HepG2 (cell line): ENCODE measurements around the gene TTLL10. TPM values are rescaled to one million over a fixed set of nuclear protein-coding genes. Genes with fewer than 3 reads are reported as not detected.

Source experiments
- CREB1 ChIP-seq, 2 experiments: fragments of 450-650 bp in 1 of 2; IDR thresholded peaks; 2 replicates each; pipeline ENCODE4 v1.6.1; 2016 to 2017; ENCODE audit warnings: control low read depth in 1 of 2, mild to moderate bottlenecking in 1 of 2, missing compliant biosample characterization in 1 of 2, missing genetic modification characterization in 1 of 2
- CREM ChIP-seq, 2 experiments: sonication (generic) in 1 of 2; formaldehyde crosslinking in 1 of 2; IDR thresholded peaks; 2 replicates each; pipeline versions ENCODE4 v1.4.0 to v1.6.1; 2016 to 2020; ENCODE audit warnings: antibody characterized with exemption in 1 of 2, mild to moderate bottlenecking in 1 of 2, missing genetic modification reagents in 1 of 2
- HMGXB4 ChIP-seq, 2 experiments: sonication (generic) in 1 of 2; formaldehyde crosslinking in 1 of 2; IDR thresholded peaks; 2 replicates each; pipeline versions ENCODE4 v1.4.0 to v1.6.1; 2018 to 2020; ENCODE audit warnings: missing genetic modification reagents in 2 of 2, borderline replicate concordance in 1 of 2, low read depth in 1 of 2, mild to moderate bottlenecking in 1 of 2, missing biosample characterization in 1 of 2
- KAT8 ChIP-seq: IDR thresholded peaks from 2 replicates; pipeline ENCODE4 v1.6.1; 2016; ENCODE audit warnings: missing genetic modification reagents, missing compliant biosample characterization
- KDM5B ChIP-seq: sonication (generic); formaldehyde crosslinking; IDR thresholded peaks from 2 replicates; pipeline ENCODE4 v1.4.0; 2020; ENCODE audit warnings: missing genetic modification reagents, mild to moderate bottlenecking, borderline replicate concordance
- MBD4 ChIP-seq: IDR thresholded peaks from 2 replicates; pipeline ENCODE4 v1.6.1; 2012; ENCODE audit warnings: low read length, inconsistent platforms, borderline replicate concordance
- NPAS2 ChIP-seq: sonication (generic); formaldehyde crosslinking; IDR thresholded peaks from 2 replicates; pipeline ENCODE4 v1.8.0; 2022; ENCODE audit warnings: mild to moderate bottlenecking, missing genetic modification reagents, borderline replicate concordance
- REXO4 ChIP-seq: sonication (generic); formaldehyde crosslinking; IDR thresholded peaks from 2 replicates; pipeline ENCODE4 v1.8.0; 2022; ENCODE audit warnings: missing genetic modification reagents, mild to moderate bottlenecking, borderline replicate concordance
- SMARCC2 ChIP-seq: fragments of 450-650 bp; IDR thresholded peaks from 2 replicates; pipeline ENCODE4 v1.6.1; 2017; ENCODE audit warnings: antibody characterized with exemption, mild to moderate bottlenecking
- SSRP1 ChIP-seq: IDR thresholded peaks from 2 replicates; pipeline ENCODE4 v1.6.1; 2016; ENCODE audit warnings: control low read depth
- SYNCRIP ChIP-seq: fragments of 200-400 bp; formaldehyde crosslinking; IDR thresholded peaks from 2 replicates; pipeline ENCODE4 v1.6.1; 2018; ENCODE audit warnings: mild to moderate bottlenecking, low read depth, low read length; ENCODE audit not compliant: insufficient read depth
- ZNF33B ChIP-seq: sonication (generic); formaldehyde crosslinking; IDR thresholded peaks from 2 replicates; pipeline ENCODE4 v1.5.1; 2020; ENCODE audit warnings: mild to moderate bottlenecking, missing genetic modification reagents
- ZNF34 ChIP-seq: sonication (generic); formaldehyde crosslinking; IDR thresholded peaks from 2 replicates; pipeline ENCODE4 v1.4.0; 2020; ENCODE audit warnings: mild to moderate bottlenecking, missing genetic modification reagents, borderline replicate concordance
- ZNF572 ChIP-seq: sonication (generic); formaldehyde crosslinking; IDR thresholded peaks from 2 replicates; pipeline ENCODE4 v1.5.1; 2020; ENCODE audit warnings: mild to moderate bottlenecking, missing genetic modification reagents
- ZNF577 ChIP-seq: sonication (generic); formaldehyde crosslinking; IDR thresholded peaks from 2 replicates; pipeline ENCODE4 v1.4.0; 2020; ENCODE audit warnings: mild to moderate bottlenecking, low read depth, missing genetic modification reagents, borderline replicate concordance
- ZNF616 ChIP-seq: sonication (generic); formaldehyde crosslinking; IDR thresholded peaks from 2 replicates; pipeline ENCODE4 v1.5.0; 2020; ENCODE audit warnings: low read depth, mild to moderate bottlenecking, missing genetic modification reagents
- ZNF879 ChIP-seq: sonication (generic); formaldehyde crosslinking; IDR thresholded peaks from 2 replicates; pipeline ENCODE4 v1.8.1; 2023; ENCODE audit warnings: missing genetic modification reagents
- polyA plus RNA-seq, 8 experiments: library from polyadenylated mRNA; depleted of rRNA in 3 of 8; stranded (reverse) in 7 of 8; unstranded in 1 of 8; fragments of >200 nt; fragmentation: Illumina TruSeq in 4 of 8; extraction: Trizol in 4 of 8; gene quantifications; 2 replicates each; pipeline versions ENCODE4 v1.2.1 to v1.2.3, GENCODE V29; 2011 to 2016; ENCODE audit warnings: low read depth in 4 of 8, missing spikeins in 1 of 8, mixed read lengths in 1 of 8; ENCODE audit not compliant: insufficient read depth in 1 of 8
- total RNA-seq, 5 experiments: library from RNA; depleted of rRNA; stranded (reverse); fragments of >200 nt; fragmentation: Illumina TruSeq; extraction: Trizol; gene quantifications; 2 replicates each; pipeline ENCODE4 v1.2.3, GENCODE V29; 2016; ENCODE audit warnings: low read depth in 1 of 5
- TF ChIP-seq, protein P1 (sequence below): conservative IDR thresholded peaks from 2 replicates; pipeline ENCODE4 v1.6.1; 2018; ENCODE audit warnings: missing genetic modification reagents
- TF ChIP-seq, protein P2 (sequence below): sonication (generic); formaldehyde crosslinking; IDR thresholded peaks from 2 replicates; pipeline ENCODE4 v1.4.0; 2020; ENCODE audit warnings: mild to moderate bottlenecking, missing genetic modification reagents, borderline replicate concordance

TTLL10 gene
- total and polyA plus RNA-seq, 2 of the 13 experiments (the other 11 are each of a cell fraction or from before 2014, with no cell fraction given), result not detected

DNA sequence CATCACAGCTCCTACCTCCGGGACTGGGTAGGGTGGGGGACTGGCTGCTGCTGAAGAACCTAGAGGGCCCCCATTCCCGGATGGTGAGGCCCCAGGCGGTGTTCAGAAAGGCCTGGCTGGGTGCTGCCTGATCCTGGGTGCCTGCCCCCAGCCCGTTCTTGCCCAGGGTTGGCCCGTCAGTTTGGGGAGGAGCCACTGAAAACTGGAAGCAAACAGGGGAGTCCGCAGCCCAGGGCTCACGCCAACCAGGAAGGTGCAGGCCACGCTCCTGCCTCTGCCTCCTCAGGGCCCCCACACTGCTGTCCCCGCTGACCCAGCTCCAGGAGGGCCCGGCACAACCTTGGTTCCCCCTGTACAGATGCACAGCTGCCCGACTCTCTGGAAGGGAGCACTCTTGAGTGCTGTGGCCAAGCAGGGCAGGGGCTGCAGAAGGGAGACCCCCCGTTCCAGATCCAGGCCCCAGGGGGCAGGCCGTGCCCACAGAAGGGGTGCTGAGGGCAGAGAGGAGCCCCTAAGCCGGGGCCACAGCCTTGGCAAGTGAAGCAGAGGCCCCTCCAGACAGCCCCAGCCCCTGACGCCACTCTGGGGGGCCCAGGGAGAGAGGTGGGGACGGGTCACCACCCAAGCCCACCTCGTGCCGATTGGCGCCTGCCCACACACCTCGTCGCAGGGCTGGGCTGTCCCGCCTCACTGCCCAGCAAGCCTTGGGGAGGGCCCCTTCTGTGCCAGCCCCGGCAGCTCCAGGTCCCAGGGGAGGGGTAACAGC, 67.3 kb downstream of the TTLL10 start (continued):
- no peak for TF ChIP-seq ZNF577
- TF ChIP-seq CREB1 (IDR thresholded peaks at IDR 0.05), result no peak
- TF ChIP-seq CREB1 (CRISPR knock-in tag; IDR thresholded peaks at IDR 0.05), result no peak
- 0 out of 2 replicates have a peak, but pooled peaks have one; percentile 27 for TF ChIP-seq KAT8 (CRISPR knock-in tag)
- TF ChIP-seq, protein P1, sequence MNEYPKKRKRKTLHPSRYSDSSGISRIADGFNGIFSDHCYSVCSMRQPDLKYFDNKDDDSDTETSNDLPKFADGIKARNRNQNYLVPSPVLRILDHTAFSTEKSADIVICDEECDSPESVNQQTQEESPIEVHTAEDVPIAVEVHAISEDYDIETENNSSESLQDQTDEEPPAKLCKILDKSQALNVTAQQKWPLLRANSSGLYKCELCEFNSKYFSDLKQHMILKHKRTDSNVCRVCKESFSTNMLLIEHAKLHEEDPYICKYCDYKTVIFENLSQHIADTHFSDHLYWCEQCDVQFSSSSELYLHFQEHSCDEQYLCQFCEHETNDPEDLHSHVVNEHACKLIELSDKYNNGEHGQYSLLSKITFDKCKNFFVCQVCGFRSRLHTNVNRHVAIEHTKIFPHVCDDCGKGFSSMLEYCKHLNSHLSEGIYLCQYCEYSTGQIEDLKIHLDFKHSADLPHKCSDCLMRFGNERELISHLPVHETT (CRISPR knock-in tag), result no peak
- TF ChIP-seq NPAS2 (CRISPR knock-in tag), result no peak
- no peak for TF ChIP-seq CREM (IDR thresholded peaks at IDR 0.05)
- no peak for TF ChIP-seq CREM (CRISPR knock-in tag; IDR thresholded peaks at IDR 0.05)
- TF ChIP-seq SSRP1 (CRISPR knock-in tag), result no peak
- TF ChIP-seq ZNF572 (CRISPR knock-in tag), result peak; percentile 46; the same call in 1 of the 2 replicates
- peak in 1 of 2 experiments; percentile 40; a peak in 1 of 4 replicates for TF ChIP-seq HMGXB4 (CRISPR knock-in tag; IDR thresholded peaks at IDR 0.05; ENCODE audit: borderline replicate concordance in 1 of 2, low read depth in 1 of 2)
- TF ChIP-seq ZNF879 (CRISPR knock-in tag), result no peak
- TF ChIP-seq ZNF33B (CRISPR knock-in tag), result no peak
- 0 out of 2 replicates have a peak, but pooled peaks have one; percentile 34 for TF ChIP-seq KDM5B (CRISPR knock-in tag)
- no peak for TF ChIP-seq ZNF616 (CRISPR knock-in tag)
- TF ChIP-seq SYNCRIP, result no peak
- TF ChIP-seq SMARCC2, result no peak
- TF ChIP-seq MBD4, result no peak
- TF ChIP-seq, protein P2, sequence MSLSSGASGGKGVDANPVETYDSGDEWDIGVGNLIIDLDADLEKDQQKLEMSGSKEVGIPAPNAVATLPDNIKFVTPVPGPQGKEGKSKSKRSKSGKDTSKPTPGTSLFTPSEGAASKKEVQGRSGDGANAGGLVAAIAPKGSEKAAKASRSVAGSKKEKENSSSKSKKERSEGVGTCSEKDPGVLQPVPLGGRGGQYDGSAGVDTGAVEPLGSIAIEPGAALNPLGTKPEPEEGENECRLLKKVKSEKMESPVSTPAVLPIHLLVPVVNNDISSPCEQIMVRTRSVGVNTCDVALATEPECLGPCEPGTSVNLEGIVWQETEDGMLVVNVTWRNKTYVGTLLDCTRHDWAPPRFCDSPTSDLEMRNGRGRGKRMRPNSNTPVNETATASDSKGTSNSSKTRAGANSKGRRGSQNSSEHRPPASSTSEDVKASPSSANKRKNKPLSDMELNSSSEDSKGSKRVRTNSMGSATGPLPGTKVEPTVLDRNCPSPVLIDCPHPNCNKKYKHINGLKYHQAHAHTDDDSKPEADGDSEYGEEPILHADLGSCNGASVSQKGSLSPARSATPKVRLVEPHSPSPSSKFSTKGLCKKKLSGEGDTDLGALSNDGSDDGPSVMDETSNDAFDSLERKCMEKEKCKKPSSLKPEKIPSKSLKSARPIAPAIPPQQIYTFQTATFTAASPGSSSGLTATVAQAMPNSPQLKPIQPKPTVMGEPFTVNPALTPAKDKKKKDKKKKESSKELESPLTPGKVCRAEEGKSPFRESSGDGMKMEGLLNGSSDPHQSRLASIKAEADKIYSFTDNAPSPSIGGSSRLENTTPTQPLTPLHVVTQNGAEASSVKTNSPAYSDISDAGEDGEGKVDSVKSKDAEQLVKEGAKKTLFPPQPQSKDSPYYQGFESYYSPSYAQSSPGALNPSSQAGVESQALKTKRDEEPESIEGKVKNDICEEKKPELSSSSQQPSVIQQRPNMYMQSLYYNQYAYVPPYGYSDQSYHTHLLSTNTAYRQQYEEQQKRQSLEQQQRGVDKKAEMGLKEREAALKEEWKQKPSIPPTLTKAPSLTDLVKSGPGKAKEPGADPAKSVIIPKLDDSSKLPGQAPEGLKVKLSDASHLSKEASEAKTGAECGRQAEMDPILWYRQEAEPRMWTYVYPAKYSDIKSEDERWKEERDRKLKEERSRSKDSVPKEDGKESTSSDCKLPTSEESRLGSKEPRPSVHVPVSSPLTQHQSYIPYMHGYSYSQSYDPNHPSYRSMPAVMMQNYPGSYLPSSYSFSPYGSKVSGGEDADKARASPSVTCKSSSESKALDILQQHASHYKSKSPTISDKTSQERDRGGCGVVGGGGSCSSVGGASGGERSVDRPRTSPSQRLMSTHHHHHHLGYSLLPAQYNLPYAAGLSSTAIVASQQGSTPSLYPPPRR (CRISPR knock-in tag), result no peak
- no peak for TF ChIP-seq ZNF34 (CRISPR knock-in tag)
- TF ChIP-seq REXO4 (CRISPR knock-in tag), result no peak
